Measurements from ENCODE around the gene PPP2R5B.

The PPP2R5B gene

DNA sequence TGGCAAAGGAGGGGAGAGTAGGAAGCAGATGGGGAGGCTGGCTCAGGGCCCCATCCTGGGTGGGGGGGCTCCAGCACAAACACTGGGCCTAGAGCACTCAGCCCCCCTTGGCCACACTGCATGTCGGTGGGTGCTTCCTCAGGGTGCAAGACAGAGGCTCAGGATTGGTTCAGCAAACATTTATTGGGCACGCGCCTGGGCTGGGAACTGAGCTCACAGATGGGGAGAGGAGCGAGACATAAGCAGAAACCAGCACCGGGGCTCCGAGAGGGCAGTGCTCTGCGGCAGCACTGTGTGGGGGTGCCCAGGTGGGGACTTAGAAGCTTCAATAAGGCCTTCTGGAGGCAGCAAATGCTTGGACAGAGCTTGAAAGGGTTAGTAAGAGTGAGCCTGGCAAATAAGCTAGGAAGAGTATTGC is 34.0 kb upstream of the PPP2R5B start:
- DNase-seq: no peak

GRCh38 chr11:64891215-64891848 is 33.2 kb upstream of the PPP2R5B start:
- no peak for DNase-seq

- no peak for DNase-seq
Observed at GRCh38 chr11:64891880-64892279, 32.6 kb upstream of the PPP2R5B start.

- DNase-seq: no peak
Observed at GRCh38 chr11:64892411-64892831, 32.1 kb upstream of the PPP2R5B start.

GRCh38 chr11:64892838-64893193 is 31.7 kb upstream of the PPP2R5B start:
- DNase-seq: no peak

DNA sequence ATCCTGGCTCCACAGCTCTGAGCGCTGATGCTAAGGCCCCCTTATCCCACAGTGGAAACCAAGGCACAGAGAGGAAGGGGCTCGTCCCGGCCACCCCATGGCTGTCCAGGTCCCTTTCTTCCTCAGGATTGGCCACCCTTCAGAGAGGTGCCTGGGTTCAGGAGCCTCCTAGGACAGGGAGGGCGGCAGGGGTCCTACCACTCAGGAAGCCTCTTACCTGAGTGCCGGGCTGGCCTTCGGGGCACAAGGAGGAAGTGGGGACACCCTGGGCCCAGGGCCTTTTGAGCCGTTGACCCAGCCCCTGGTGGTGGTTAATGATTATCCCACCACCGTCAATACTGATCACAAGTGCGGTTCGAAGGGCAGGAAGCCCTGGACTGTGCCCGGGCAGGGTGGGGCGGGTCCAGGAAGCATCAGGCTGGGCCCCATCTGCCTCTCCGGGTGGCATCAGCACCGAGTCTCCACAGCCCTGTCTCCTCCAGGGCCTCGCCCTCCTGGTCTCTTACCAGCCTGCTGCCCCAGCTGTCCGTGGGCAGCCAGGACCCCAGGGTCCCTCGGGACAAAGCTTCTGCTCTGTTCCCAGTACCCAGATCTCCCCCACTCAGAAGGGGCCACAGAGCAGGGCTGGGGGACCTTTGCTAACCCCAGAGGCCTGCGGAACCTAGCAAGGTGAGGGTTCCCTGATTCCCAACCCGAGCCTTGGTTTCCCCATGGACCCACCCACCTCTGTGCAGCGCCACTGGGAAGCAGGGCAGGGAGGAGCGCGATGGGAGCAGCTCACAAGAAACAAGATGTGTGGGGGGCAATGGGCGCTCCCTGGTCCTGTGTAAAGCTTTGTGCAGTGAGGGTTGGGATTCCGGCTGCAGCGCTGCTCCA is 31.1 kb upstream of the PPP2R5B start:
- DNase-seq: no peak

DNA sequence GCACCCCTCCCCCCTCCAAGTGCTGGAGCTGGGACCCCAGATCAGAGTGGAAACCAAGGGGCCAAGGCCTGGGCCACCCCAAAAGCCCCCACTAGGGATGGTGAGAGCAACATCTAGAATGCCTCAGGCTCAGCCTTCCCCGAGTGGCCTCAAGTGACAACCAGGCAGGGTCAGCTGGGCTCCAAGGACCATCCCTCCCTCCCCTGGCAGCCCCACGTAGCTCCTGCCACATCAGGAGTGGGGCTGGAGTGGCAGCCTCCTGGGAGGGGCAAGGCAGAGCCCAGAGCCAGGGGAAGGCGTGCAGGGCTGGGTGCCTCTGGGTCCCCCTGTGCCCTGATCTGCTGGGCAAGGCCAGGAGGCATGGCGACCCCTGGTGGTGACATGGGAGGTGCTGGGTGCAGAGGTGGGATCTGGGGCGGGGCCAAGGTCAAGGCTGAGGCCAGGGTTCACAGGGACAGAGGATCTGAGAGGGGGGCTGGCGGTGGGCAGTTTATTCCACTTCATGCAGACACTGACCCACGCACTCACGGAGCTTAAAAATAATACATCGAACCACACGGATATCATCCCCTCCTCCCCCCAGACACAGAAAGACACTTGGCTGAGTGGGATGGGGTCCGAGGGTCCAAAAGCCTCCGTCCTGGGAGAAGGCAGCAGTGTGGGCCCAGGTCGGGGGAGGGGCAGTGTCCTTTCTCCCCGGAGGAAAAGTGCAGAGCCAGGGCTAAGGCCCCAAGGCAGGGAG is 30.2 kb upstream of the PPP2R5B start:
- DNase-seq: peak; percentile 98

GRCh38 chr11:64894812-64895452 is 29.6 kb upstream of the PPP2R5B start:
- no peak for DNase-seq

- DNase-seq: no peak
Observed at GRCh38 chr11:64896448-64897022, 28.0 kb upstream of the PPP2R5B start.

DNA sequence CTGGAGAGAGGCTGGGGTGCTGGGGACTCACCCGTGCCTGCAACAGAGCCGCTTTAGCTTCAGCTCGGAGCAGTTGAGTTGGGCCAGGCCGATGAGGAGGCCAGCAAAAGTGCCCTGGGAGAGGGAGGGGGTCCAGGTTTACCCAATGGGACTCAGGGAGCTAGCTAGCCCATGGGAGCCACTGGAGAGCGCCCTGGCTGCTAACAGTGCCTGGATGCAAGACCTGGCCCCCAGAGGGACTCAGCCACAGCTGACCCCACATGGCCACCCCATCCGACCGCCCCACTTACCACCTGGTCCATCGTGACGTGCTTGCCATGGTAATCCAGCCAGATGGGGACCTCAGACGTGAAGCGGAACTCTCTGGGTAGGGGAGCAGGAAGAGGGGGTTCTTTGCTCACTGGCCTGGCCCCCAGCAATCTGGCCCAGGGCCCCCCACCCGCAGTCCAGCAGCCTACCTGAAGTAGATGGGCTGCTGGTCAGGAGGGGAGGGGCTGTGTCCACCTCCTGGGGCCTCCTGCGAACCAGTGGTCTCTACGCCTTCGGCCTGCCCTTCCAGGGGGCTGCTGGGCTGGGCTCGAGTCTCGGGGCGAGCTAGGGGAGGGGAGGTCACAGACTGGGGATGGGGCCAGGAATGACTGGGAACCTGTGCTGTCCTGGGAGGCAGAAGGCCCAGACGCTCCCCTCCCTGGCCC is 27.0 kb upstream of the PPP2R5B start:
- DNase-seq: no peak

DNA sequence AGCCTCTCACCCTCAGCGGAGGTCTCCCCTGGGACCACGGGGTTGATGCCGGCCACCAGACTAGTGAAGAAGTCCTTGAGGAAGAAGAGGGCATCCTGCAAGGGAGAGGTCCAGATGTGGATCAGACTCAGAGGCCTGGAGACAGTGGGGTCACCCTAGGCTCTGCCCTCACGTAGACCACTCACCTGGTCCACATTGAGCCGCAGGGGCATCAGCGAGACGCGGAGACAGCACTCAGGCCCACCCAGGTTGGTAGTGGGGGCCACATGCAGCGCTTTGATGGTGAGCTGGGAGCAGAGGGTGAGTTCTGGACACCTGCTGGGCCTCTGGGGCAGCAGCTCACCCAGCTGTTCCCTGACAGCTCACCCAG is 26.4 kb upstream of the PPP2R5B start:
- no peak for DNase-seq

GRCh38 chr11:64898541-64898940 is 25.9 kb upstream of the PPP2R5B start:
- no peak for DNase-seq

GRCh38 chr11:64900263-64900678 is 24.2 kb upstream of the PPP2R5B start:
- DNase-seq: peak; percentile 73

- DNase-seq: no peak
Observed at GRCh38 chr11:64900774-64901173, 23.7 kb upstream of the PPP2R5B start.

- DNase-seq: no peak
Observed at GRCh38 chr11:64902102-64902900, 22.2 kb upstream of the PPP2R5B start.

DNA sequence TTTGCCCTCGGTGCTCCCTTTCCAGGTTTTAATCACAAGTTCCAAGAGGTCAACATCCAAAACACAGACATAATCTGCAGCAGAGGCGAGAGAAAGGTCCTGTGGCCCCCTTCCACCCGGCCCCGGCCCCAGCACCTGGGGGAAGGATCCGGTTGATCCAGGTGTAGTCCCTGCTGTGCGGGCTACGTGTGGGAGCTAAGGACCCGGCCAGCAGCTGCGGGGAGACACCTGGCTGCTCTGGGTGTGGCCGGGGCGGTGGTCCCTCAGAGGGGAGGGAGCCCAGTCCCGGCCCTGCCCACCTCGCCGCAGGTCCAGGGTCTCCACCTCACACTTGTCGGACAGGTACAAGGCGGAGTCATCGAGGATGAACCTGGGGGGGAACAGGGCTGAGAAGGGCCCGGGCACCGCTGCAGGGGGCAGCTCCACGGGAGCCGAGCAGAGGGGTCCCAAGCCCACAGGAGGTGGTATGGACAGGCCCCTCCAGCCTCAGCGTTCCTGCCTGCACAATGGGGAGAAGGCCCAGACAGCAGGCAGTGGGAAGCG is 21.1 kb upstream of the PPP2R5B start:
- no peak for DNase-seq

DNA sequence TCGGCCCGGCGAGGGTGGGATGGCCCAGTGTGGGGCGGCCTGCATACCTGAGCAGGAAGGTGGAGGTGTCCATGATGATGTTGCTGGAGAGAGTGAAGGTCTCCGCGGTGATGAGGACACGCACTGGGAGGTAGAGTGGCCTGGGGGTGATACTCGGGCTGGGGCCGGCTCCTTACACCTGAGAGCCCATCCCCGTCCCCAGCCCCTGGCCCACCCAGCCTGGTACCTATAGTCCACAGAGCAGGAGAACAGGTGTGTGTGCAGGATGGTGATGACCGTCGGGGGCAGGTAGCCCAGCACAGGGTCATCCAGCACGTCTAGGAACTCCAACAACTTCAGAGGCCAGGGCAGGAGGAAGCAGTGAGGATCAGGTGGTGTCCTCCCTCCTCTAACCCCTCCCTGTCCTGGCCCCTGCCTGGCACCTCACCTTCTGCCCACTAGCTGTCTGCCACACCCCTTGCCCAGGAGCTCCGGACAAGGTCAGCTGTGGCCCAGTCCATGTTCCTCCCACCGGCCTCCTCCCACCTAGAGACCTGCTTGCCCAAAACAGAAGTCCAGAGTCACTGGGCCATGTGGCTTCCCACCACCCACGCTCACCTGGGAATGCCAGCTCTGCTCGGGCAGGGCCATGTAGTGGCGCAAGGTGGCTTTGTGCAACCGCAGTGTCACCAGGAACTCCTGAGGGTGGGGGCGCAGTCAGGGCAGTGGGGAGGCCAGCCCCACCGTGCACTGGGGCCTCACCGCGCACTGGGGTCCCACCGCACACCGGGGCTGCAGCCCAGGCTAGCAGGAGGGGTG is 18.8 kb upstream of the PPP2R5B start:
- no peak for DNase-seq

DNA sequence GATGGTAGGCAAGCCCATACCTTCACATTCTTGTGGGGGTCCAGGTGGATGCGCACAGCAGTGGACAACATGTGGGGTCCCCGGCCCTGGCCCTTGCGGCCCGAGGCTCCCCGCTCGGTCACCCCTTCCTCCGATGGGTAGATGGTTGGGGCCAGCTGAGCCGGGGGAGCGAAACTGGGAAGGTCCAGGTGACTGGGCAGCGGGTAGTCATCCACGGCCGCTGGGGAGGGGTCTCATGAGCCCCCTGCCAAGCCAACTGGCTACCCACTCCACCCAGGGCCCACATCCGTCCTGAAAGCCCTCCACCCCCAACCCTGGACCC is 18.2 kb upstream of the PPP2R5B start:
- DNase-seq: no peak

DNA sequence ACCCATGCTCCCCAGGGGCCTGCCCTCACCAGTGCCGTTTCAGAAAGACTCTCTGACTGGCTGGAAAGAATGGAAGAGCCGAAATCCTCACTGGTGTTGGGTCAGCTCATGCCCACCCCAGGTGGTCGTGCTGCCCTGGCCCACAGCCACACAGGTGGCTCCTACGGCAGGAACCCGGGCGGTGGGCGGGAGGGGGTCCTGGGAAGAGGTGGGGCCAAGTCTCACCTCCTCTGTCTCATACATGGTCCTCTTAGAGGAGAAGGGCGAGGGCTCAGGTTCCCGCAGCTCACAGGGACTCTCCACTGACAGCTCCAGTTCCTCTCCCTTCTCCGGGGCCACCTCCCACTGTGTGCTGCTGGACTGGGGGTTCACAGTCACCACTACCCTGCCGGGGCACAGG is 15.7 kb upstream of the PPP2R5B start:
- DNase-seq: no peak

DNA sequence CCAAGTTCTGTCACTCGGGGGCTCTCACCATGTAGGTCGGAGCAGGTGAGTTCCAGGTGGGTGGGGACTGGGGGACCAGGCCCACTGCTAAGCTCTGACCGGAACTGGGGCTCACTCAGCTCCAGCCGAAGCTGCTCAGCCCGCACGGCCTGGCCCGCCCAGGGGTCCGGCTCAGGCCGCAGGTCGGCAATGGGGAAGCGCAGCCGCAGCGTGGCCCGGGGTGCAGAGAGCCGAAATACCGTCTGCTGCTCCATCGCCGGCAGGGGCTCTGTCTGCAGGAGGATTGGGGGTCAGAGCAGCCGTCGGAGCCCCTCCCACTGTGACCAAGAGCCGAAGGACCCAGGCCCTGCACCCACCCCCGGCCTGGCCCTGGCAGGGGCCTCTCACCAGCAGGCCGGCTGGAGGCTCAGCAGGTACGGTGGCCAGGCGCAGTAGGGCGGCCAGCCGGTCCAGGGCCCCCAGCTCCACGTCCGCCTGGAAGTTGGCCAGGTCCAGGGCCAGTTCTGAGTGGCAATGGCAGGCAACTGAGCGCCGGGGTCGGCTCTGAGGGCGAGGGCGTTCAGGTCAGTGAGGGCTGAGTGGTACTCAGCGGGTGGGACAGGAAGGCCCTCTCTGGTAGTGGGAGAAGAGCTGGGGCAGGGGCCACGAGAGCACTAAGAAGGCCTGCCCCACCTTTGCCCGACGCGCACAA is 14.7 kb upstream of the PPP2R5B start:
- DNase-seq: no peak

Measured in activated CD8-positive, alpha-beta memory T cell treated with anti-CD3 and anti-CD28 coated beads for 24 hours (primary cell).